HG03354 (cell line): ENCODE measurements around the gene SYNDIG1L.
"Not testable (repeated sequence)": the region's sequence is repeated elsewhere in the genome, so short reads cannot be mapped to it uniquely, and the experiment has no call there.

ENCODE experiments used
- ATAC-seq: cut with Tn5 transposase; IDR thresholded peaks from one replicate; pipeline ENCODE4 v1.9.1; 2021; ENCODE audit warnings: mild to moderate bottlenecking; ENCODE audit not compliant: unreplicated experiment, poor library complexity, severe bottlenecking

SYNDIG1L gene

GRCh38 chr14:74426202-74426582 is at the start of gene SYNDIG1L:
SYNDIG1L (minus strand) TSS chr14:74426210; CDS start chr14:74409744, 16,466 bp downstream.
- no peak for ATAC-seq

GRCh38 chr14:74475678-74476077 is 49.7 kb upstream of the SYNDIG1L start:
- no peak for ATAC-seq

GRCh38 chr14:74474376-74474775 is 48.4 kb upstream of the SYNDIG1L start:
- ATAC-seq: no peak

GRCh38 chr14:74472601-74473000 is 46.6 kb upstream of the SYNDIG1L start:
- no peak for ATAC-seq

- no peak for ATAC-seq
Observed at GRCh38 chr14:74469548-74470518, 43.8 kb upstream of the SYNDIG1L start.

- no peak for ATAC-seq
Observed at GRCh38 chr14:74468513-74468912, 42.5 kb upstream of the SYNDIG1L start.

GRCh38 chr14:74465335-74465734 is 39.3 kb upstream of the SYNDIG1L start:
- no peak for ATAC-seq

GRCh38 chr14:74464785-74465184 is 38.8 kb upstream of the SYNDIG1L start:
- no peak for ATAC-seq

- ATAC-seq: no peak
Observed at GRCh38 chr14:74463697-74464096, 37.7 kb upstream of the SYNDIG1L start.

- no peak for ATAC-seq
Observed at GRCh38 chr14:74462993-74463392, 37.0 kb upstream of the SYNDIG1L start.

GRCh38 chr14:74459976-74460375 is 34.0 kb upstream of the SYNDIG1L start:
- no peak for ATAC-seq

GRCh38 chr14:74459289-74459946 is 33.4 kb upstream of the SYNDIG1L start:
- no peak for ATAC-seq

GRCh38 chr14:74457565-74457895 is 31.5 kb upstream of the SYNDIG1L start:
- no peak for ATAC-seq

- ATAC-seq: no peak
Observed at GRCh38 chr14:74456684-74457564, 30.9 kb upstream of the SYNDIG1L start.

- ATAC-seq: not testable (repeated sequence)
Observed at GRCh38 chr14:74454397-74454796, 28.4 kb upstream of the SYNDIG1L start.

- ATAC-seq: no peak
Observed at GRCh38 chr14:74444866-74445265, 18.9 kb upstream of the SYNDIG1L start.

- no peak for ATAC-seq
Observed at GRCh38 chr14:74442757-74443156, 16.7 kb upstream of the SYNDIG1L start.

GRCh38 chr14:74441113-74441512 is 15.1 kb upstream of the SYNDIG1L start:
- no peak for ATAC-seq

- no peak for ATAC-seq
Observed at GRCh38 chr14:74438351-74438915, 12.4 kb upstream of the SYNDIG1L start.
